Measurements from ENCODE around the gene INAVA. TPM values are rescaled to one million over a fixed set of nuclear protein-coding genes. Genes with fewer than 3 reads are reported as not detected.

INAVA gene
- total RNA-seq, 1 donor from 2014 or later, result 191 TPM

DNA sequence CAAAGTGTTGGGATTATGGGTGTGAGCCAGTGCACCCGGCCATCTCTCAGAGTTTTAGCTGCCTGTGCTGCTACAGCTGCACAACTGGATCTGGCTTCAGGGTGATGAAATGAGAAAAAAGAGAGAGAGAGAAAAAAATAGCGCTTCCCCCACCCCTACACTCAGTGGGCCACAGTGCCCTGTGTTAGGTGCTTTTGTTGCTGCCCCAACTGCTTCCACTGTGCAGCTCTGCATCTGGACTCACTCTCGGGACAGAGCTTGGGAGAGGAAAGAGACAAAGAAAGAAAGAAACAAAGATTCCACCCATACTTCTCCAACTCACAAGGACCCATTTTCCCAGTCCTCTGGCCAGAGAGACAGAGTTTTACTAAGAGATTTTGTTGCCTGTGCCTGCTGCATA is 50.4 kb downstream of the INAVA start:
- H3K4me3 ChIP-seq (ENCODE audit: low read depth, low read length), result no peak overlapping the region
- TF ChIP-seq, protein P1, sequence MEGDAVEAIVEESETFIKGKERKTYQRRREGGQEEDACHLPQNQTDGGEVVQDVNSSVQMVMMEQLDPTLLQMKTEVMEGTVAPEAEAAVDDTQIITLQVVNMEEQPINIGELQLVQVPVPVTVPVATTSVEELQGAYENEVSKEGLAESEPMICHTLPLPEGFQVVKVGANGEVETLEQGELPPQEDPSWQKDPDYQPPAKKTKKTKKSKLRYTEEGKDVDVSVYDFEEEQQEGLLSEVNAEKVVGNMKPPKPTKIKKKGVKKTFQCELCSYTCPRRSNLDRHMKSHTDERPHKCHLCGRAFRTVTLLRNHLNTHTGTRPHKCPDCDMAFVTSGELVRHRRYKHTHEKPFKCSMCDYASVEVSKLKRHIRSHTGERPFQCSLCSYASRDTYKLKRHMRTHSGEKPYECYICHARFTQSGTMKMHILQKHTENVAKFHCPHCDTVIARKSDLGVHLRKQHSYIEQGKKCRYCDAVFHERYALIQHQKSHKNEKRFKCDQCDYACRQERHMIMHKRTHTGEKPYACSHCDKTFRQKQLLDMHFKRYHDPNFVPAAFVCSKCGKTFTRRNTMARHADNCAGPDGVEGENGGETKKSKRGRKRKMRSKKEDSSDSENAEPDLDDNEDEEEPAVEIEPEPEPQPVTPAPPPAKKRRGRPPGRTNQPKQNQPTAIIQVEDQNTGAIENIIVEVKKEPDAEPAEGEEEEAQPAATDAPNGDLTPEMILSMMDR (conservative IDR thresholded peaks at IDR 0.05; ENCODE audit: low read depth, low read length), result no peak
- no peak for DNase-seq (ENCODE audit: low read depth)

DNA sequence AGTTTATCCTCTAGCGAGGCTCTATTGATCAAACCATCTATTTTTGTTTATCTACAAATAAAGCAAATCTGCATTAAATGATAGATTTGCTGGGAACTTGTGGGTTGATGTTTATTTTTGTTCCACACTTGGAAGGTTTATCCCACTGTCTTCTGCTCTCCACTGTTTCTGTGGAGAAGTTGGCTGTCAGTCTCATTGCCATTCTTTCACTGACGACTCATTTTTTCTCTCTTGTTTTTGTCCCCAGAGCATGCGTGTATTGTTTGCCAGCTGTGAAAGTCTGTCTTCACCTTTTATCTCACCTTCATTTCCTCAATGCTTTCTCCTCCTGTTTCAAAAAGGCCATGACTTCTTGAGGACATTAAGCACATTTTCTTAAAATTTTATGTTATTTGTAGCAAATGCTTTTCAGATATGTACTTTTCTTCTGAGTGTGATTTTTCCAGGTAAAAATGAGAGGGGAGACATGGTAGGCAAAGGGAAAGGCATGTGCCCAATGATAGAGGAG is 52.4 kb downstream of the INAVA start:
- DNase-seq (ENCODE audit: low read depth), result no peak
- TF ChIP-seq, protein P1 (conservative IDR thresholded peaks at IDR 0.05; ENCODE audit: low read depth, low read length), result no peak
- no peak overlapping the region for H3K4me3 ChIP-seq (ENCODE audit: low read depth, low read length)

DNA sequence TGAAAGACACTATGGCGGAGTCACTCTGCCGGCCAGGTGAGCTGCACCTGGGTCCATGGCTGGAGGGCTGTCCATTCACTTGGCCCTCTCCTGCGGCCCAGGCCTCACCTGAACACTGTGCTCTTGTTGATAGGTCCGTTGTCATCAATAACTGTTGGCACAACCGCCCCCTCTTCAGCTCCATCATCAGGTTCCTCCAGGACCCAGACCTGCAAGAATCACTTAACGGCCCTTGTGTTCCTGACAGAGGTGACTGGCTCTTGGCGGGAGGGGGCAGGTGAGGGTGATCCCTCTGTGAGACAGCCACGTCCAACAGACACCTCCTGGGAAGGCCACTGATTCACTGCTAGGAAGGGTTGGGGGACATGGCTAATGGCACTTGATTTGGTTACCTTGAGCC is 54.9 kb downstream of the INAVA start:
- no peak overlapping the region for H3K4me3 ChIP-seq (ENCODE audit: low read depth, low read length)
- TF ChIP-seq, protein P1 (conservative IDR thresholded peaks at IDR 0.05; ENCODE audit: low read depth, low read length), result no peak
- DNase-seq (ENCODE audit: low read depth), result no peak

DNA sequence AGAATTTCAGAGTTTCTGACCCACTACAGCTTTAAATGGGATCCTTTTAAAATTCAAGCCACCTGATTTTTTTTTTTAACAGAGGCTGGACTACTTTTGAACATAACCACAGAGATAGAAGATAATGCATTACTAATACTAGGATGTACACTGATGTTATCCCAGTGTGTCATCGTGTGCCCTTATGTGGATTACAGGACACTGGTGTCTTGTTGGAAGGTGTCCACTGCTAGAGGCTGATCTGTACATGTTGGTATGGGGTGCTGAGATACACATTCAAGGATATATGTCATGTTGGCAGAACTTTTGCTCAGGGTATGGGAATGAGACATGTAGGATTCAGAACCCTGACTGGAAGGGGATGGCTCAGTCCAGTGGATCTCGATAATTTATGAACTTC is 56.3 kb downstream of the INAVA start:
- no peak overlapping the region for H3K4me3 ChIP-seq (ENCODE audit: low read depth, low read length)
- TF ChIP-seq, protein P1 (conservative IDR thresholded peaks at IDR 0.05; ENCODE audit: low read depth, low read length), result no peak
- no peak for DNase-seq (ENCODE audit: low read depth)

DNA sequence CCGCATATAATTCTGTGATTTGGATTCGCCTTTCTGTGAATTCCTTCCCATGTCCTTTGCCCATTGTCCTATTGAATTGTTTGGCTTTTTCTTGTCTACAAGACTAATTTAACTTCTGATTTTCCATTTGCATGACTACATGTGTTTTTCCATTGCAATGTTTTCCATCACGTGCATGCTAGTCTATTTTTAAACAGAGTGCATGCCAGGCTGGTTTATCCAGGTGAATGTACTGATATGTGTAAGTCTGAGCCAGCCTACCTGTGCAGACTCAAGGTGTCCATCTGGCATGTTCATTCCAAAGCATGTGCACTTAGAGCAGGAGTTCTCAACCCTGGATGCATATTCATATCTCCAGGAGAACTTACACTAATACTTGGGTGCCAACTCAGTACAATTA is 59.7 kb downstream of the INAVA start:
- TF ChIP-seq, protein P1 (conservative IDR thresholded peaks at IDR 0.05; ENCODE audit: low read depth, low read length), result no peak
- H3K4me3 ChIP-seq (ENCODE audit: low read depth, low read length), result no peak overlapping the region
- DNase-seq (ENCODE audit: low read depth), result no peak

DNA sequence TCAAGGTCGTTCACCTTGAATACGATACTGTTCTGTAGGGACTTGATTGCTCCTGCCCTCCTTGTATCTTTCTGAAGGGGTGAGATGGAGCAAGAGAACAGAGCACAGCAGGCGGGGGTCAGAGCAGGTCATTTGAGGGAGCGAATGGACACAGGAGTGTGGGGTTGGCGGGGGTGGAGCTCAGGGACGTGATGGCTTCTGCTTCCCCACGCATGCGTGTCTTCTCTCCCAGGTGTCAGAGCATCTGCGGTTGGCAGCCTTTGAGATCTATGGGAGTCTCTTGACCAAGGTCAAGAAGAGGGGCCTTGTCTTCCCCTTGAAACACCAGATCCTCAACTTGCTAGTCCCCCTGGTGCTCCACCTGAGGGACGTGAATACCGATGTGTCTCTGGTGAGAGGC is 63.9 kb downstream of the INAVA start:
- DNase-seq (ENCODE audit: low read depth), result no peak
- TF ChIP-seq, protein P1 (conservative IDR thresholded peaks at IDR 0.05; ENCODE audit: low read depth, low read length), result no peak
- H3K4me3 ChIP-seq (ENCODE audit: low read depth, low read length), result no peak overlapping the region

DNA sequence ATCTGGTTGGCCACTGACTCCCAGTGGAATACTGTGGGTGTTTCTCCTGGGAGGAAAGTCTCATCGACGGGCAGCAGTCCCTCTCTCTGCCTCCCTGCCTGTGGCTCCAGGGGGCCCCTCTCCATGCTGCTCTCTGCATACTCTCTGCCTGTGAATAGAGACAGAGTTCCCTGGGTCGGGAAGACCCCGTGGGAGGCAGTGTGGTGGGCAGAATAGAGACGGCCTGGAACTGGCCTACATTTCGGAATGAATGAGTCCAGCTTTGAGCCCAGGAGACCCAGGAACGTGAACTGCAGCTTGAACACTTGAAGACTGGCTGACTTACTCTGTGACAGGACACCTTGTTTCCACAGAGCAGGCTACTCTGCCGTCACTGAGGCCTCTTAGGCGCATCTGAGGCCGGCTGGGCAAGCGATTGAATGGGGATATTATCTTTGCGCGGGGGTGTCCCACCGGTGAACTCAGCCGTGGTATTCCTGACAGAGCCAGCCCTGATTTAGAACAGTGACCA is 64.8 kb downstream of the INAVA start:
- DNase-seq (ENCODE audit: low read depth), result no peak
- H3K4me3 ChIP-seq (ENCODE audit: low read depth, low read length), result no peak overlapping the region
- TF ChIP-seq, protein P1 (conservative IDR thresholded peaks at IDR 0.05; ENCODE audit: low read depth, low read length), result no peak

All from epithelial cell of proximal tubule (primary cell).